Chondrocyte (in vitro differentiated cells): ENCODE results near the gene FSIP1. TPM values are rescaled to one million over a fixed set of nuclear protein-coding genes. Genes with fewer than 3 reads are reported as not detected.

Experiments
- DNase-seq: peaks from one replicate; pipeline ENCODE4 v3.0.0; 2021; ENCODE audit warnings: mixed read lengths, low spot score
- H3K27ac Mint-ChIP-seq: one replicate; pipeline ENCODE4 v1.8.0; 2021; ENCODE audit warnings: mild to moderate bottlenecking, moderate library complexity, mixed read lengths; ENCODE audit not compliant: unreplicated experiment
- H3K27me3 Mint-ChIP-seq: 2 replicates; pipeline ENCODE4 v1.8.0; 2021; ENCODE audit warnings: low read depth, mixed read lengths
- H3K36me3 Mint-ChIP-seq: 2 replicates; pipeline ENCODE4 v1.8.0; 2021; ENCODE audit warnings: low read depth, mixed read lengths
- H3K4me1 Mint-ChIP-seq: 2 replicates; pipeline ENCODE4 v1.8.0; 2021; ENCODE audit warnings: low read depth, mild to moderate bottlenecking, mixed read lengths
- H3K4me3 Mint-ChIP-seq: one replicate; pipeline ENCODE4 v1.8.0; 2021; ENCODE audit warnings: mild to moderate bottlenecking, moderate library complexity, mixed read lengths; ENCODE audit not compliant: unreplicated experiment
- H3K9me3 Mint-ChIP-seq: 2 replicates; pipeline ENCODE4 v1.8.0; 2021; ENCODE audit warnings: low read depth, mixed read lengths
- total RNA-seq: library from RNA; stranded (reverse); gene quantifications from 3 replicates; pipeline ENCODE4 v1.2.1, GENCODE V29; 2021
- TF ChIP-seq, protein P1 (sequence below): fragments of 200-600 bp; sonication (generic); IDR thresholded peaks from 2 replicates; pipeline ENCODE4 v1.5.0; 2021; ENCODE audit warnings: antibody characterized with exemption, mild to moderate bottlenecking, moderate library complexity

Gene FSIP1
- total RNA-seq, 1 donor from 2014 or later = 0.40 TPM

DNA sequence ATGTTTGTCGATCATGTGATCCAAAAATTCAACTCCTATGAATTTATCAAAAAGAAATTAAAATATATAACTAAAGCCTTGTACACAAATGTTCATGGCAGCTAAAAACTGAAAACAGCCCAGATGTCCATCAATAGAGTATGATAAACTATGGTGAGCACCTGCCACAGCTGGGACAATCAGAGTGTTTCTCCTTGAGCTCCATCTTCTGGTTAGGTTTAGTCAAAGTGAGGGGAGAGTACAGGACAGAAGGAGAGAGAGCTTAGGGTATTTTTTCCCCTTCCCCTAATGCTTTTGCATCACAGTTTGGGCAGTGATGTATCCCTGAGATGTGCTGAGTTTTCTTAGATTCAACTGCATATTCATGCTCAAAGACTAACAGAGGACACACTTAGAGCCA is 65.5 kb downstream of the FSIP1 start:
- DNase-seq = no peak
- H3K36me3 Mint-ChIP-seq = peaks cover 1% of the 10 kb centered on the region
- TF ChIP-seq, protein P1, sequence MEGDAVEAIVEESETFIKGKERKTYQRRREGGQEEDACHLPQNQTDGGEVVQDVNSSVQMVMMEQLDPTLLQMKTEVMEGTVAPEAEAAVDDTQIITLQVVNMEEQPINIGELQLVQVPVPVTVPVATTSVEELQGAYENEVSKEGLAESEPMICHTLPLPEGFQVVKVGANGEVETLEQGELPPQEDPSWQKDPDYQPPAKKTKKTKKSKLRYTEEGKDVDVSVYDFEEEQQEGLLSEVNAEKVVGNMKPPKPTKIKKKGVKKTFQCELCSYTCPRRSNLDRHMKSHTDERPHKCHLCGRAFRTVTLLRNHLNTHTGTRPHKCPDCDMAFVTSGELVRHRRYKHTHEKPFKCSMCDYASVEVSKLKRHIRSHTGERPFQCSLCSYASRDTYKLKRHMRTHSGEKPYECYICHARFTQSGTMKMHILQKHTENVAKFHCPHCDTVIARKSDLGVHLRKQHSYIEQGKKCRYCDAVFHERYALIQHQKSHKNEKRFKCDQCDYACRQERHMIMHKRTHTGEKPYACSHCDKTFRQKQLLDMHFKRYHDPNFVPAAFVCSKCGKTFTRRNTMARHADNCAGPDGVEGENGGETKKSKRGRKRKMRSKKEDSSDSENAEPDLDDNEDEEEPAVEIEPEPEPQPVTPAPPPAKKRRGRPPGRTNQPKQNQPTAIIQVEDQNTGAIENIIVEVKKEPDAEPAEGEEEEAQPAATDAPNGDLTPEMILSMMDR = no peak
- peaks cover 17% of the 10 kb centered on the region for H3K4me1 Mint-ChIP-seq
- H3K27me3 Mint-ChIP-seq = no peaks in the 10 kb centered on the region
- no peaks in the 10 kb centered on the region for H3K9me3 Mint-ChIP-seq
- no peak overlapping the region for H3K4me3 Mint-ChIP-seq
- H3K27ac Mint-ChIP-seq = no peak overlapping the region

DNA sequence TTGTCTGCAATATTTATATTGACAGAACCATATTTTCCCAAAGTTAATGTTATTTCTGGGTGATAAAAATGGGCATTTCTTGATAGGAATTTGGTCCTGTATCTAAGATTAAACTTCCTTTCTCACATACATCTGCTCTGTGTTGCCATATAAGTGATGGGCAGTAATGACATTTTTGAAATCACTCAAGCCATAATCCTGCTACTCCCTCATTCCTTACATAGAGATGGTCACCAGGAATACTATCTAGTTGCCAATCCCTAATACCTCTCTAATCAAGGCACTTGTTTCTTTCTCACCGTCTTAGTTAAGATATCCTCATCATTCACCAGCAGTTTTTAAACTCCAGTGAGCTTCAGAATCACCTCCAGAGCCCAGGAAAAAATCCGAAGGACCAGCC is 68.4 kb downstream of the FSIP1 start:
- Mint-ChIP-seq H3K4me1 (peaks cover 4% of the 10 kb centered on the region), H3K36me3 (peaks cover 3% of the 10 kb centered on the region), H3K27me3 (no peaks in the 10 kb centered on the region), H3K9me3 (peaks cover 5% of the 10 kb centered on the region), H3K27ac (no peak overlapping the region), H3K4me3 (no peak overlapping the region)
- TF ChIP-seq, protein P1 = no peak
- no peak for DNase-seq

DNA sequence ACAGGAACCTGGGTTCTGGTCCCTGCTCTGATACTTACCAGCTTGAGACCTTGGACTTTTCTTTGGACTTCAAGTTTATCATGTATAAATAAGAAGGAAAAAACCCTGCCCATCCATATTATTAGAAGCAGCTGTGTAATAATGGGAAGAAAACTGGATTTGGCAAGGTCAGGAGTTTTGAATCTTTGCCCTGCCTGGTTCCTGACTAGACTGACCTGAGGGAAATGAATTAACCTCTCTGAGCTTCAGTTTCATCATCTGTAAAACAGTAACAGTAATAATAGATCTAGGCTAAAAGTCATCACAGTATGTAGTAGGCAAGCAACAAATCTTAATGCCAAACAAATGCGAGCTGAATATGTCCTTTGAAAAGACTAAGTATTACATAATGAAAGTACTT is 68.8 kb downstream of the FSIP1 start:
- Mint-ChIP-seq H3K4me3 (no peak overlapping the region), H3K27me3 (no peaks in the 10 kb centered on the region), H3K36me3 (peaks cover 3% of the 10 kb centered on the region), H3K27ac (no peak overlapping the region), H3K4me1 (peaks cover 4% of the 10 kb centered on the region), H3K9me3 (peaks cover 5% of the 10 kb centered on the region)
- DNase-seq = no peak
- TF ChIP-seq, protein P1 = no peak

DNA sequence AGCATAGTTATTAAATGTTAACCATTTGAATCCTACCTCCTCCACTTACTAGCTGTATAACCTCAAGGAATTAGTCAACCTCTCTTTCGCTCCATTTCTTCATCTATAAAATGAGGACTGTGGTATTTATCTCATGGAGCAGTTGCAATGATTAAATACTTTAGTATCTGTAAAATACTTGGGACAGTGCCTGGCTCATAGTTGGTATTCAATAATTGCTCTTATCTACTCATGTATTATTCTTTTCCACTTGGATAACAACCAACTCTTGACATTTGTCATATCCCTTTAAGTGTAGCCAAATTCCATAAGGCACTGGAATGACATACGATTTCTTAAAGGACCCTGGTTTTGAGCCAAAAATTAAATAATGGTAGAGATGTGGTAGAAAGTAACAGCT is 72.0 kb downstream of the FSIP1 start:
- Mint-ChIP-seq H3K4me1 (peaks cover 4% of the 10 kb centered on the region), H3K4me3 (no peak overlapping the region), H3K36me3 (peaks cover 3% of the 10 kb centered on the region), H3K27me3 (no peaks in the 10 kb centered on the region), H3K9me3 (peaks cover 5% of the 10 kb centered on the region), H3K27ac (no peak overlapping the region)
- TF ChIP-seq, protein P1 = no peak
- DNase-seq = no peak

DNA sequence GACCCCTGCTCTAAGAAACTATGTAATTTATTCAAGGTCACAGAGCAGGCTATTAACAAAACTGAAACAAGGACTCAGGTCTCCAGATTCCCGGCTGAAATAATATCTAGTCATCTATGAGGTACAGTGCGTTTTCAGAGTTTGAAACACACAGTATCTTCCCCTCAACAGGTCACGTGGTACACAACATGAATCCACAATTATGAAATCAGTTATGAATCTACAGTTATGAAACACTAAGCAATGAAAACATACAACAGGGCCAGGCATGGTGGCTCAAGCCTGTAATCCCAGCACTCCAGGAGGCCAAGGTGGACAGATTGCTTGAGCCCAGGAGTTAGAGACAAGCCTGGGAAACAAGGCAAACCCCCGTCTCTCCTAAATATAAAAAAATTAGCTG is 72.7 kb downstream of the FSIP1 start:
- Mint-ChIP-seq H3K9me3 (peaks cover 5% of the 10 kb centered on the region), H3K27ac (no peak overlapping the region), H3K4me3 (no peak overlapping the region), H3K4me1 (peaks cover 5% of the 10 kb centered on the region), H3K36me3 (peaks cover 2% of the 10 kb centered on the region), H3K27me3 (no peaks in the 10 kb centered on the region)
- TF ChIP-seq, protein P1 = no peak
- DNase-seq = no peak
